HG03457 (cell line): Measurements from ENCODE around the gene COL5A1.

Experiments used
- ATAC-seq: cut with Tn5 transposase; IDR thresholded peaks from one replicate; pipeline ENCODE4 v1.9.1; 2021; ENCODE audit warnings: moderate number of reproducible peaks; ENCODE audit not compliant: unreplicated experiment

COL5A1 gene

GRCh38 chr9:134809826-134810225 is 168.2 kb downstream of the COL5A1 start:
- ATAC-seq: no peak

- no peak for ATAC-seq
Observed at GRCh38 chr9:134811079-134811672, 169.6 kb downstream of the COL5A1 start.

GRCh38 chr9:134811673-134812342 is 170.2 kb downstream of the COL5A1 start:
- no peak for ATAC-seq

GRCh38 chr9:134812343-134812673 is 170.7 kb downstream of the COL5A1 start:
- no peak for ATAC-seq

- no peak for ATAC-seq
Observed at GRCh38 chr9:134813841-134814240, 172.2 kb downstream of the COL5A1 start.

- no peak for ATAC-seq
Observed at GRCh38 chr9:134814598-134815215, 173.1 kb downstream of the COL5A1 start.

- no peak for ATAC-seq
Observed at GRCh38 chr9:134815435-134816214, 174.0 kb downstream of the COL5A1 start.

- no peak for ATAC-seq
Observed at GRCh38 chr9:134816264-134816663, 174.7 kb downstream of the COL5A1 start.

GRCh38 chr9:134818000-134818568 is 176.5 kb downstream of the COL5A1 start:
- no peak for ATAC-seq

- ATAC-seq: no peak
Observed at GRCh38 chr9:134818591-134818990, 177.0 kb downstream of the COL5A1 start.

- ATAC-seq: no peak
Observed at GRCh38 chr9:134820901-134821300, 179.3 kb downstream of the COL5A1 start.

GRCh38 chr9:134822541-134822940 is 180.9 kb downstream of the COL5A1 start:
- ATAC-seq: no peak

GRCh38 chr9:134823623-134824022 is 182.0 kb downstream of the COL5A1 start:
- ATAC-seq: no peak

GRCh38 chr9:134824583-134824982 is 183.0 kb downstream of the COL5A1 start:
- ATAC-seq: no peak

- no peak for ATAC-seq
Observed at GRCh38 chr9:134825025-134825424, 183.4 kb downstream of the COL5A1 start.

- no peak for ATAC-seq
Observed at GRCh38 chr9:134826336-134827285, 185.0 kb downstream of the COL5A1 start.

GRCh38 chr9:134827559-134827958 is 186.0 kb downstream of the COL5A1 start:
- no peak for ATAC-seq

GRCh38 chr9:134827993-134828392 is 186.4 kb downstream of the COL5A1 start:
- no peak for ATAC-seq

GRCh38 chr9:134828892-134829291 is 187.3 kb downstream of the COL5A1 start:
- no peak for ATAC-seq

- no peak for ATAC-seq
Observed at GRCh38 chr9:134829356-134829937, 187.8 kb downstream of the COL5A1 start.
